ENCODE results near the gene LIMS4. TPM values are rescaled to one million over a fixed set of nuclear protein-coding genes. Genes with fewer than 3 reads are reported as not detected.
"Not testable (repeated sequence)": the region's sequence is repeated elsewhere in the genome, so short reads cannot be mapped to it uniquely, and the experiment has no call there.

Gene LIMS4
- total RNA-seq, result 1 to 10 TPM in 2 of 6 donors, under 1 TPM in 2, not detected in 2; 0.76 to 1.4 (median 0.93) TPM

GRCh38 chr2:110472171-110473058 is at the start of gene LIMS4:
LIMS4 (minus strand) TSS chr2:110472816; CDS start chr2:110472778, 38 bp downstream.
- ATAC-seq (ENCODE audit: low FRiP score in 2 of 2), result peak; percentile 72 to 91
- H3K36me3 ChIP-seq, H3K27ac ChIP-seq, H3K4me1 ChIP-seq, H3K27me3 ChIP-seq, H3K4me3 ChIP-seq, H3K9me3 ChIP-seq, DNase-seq: not testable (repeated sequence)
- WGBS, 2 donors, result no CpG with 5 or more reads among the region's 29 CpGs

DNA sequence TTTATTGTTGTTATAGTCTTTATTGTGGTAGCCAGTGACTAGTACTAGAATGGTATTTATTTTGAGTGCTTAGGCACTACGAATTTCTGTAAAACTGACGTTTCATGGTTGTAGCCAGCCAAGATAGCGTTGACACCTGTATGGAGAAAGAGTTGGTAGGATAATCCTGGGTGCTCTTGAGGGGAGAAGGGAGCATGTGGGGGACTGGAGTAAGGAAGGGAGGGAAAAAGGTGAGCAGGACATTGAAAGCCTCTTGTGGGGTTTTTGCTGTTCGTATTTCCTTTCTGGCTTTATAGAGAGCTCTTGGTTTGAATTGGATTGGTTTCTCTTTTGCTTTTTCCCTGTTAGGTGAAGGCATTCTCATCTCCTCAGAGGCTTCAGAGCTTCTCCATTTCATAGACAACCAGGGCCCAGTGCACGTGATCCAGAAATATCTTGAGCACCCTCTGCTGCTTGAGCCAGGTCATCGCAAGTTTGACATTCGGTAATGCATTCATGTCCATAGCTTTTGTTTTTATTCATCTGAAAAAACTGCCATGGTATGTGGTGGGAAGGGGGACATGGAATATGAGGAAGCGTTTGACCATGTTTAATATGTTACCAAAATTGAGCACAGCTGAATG is 27.2 kb upstream of the LIMS4 start:
- H3K27me3 ChIP-seq, H3K9me3 ChIP-seq, H3K36me3 ChIP-seq, DNase-seq, H3K4me3 ChIP-seq, H3K27ac ChIP-seq, H3K4me1 ChIP-seq: not testable (repeated sequence)
- WGBS, 2 donors, result no CpG with 5 or more reads among the region's 8 CpGs
- ATAC-seq (ENCODE audit: low FRiP score in 2 of 2), result peak; percentile 62 to 83

GRCh38 chr2:110496027-110496426 is 23.4 kb upstream of the LIMS4 start:
- H3K27ac ChIP-seq; DNase-seq; H3K36me3 ChIP-seq; H3K4me1 ChIP-seq; ATAC-seq (ENCODE audit: low FRiP score in 2 of 2); H3K9me3 ChIP-seq; H3K4me3 ChIP-seq; H3K27me3 ChIP-seq: not testable (repeated sequence)
- no CpG with 5 or more reads among the region's 6 CpGs for WGBS, 2 donors

DNA sequence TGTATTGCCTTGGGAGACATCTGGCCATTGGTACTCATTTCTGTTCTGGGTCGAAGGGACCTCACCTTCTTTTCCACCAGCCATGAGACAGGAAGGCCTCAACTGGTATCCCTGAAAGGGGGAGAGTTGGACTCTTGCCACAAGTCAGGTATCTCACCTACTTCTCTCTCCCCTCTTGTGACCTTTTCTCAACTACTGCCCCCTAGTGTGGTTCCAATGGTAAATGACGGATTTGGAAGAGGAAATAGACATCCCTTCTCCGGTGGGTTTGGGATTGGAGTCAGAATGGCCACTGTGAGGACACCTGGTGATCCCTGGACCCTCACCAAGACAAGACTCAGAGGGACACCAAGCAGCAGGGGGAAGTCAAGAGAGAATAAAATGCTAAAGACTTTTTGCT is 21.9 kb upstream of the LIMS4 start:
- not testable (repeated sequence) for ATAC-seq (ENCODE audit: low FRiP score in 2 of 2); DNase-seq; H3K27ac ChIP-seq; H3K36me3 ChIP-seq; H3K4me1 ChIP-seq; H3K4me3 ChIP-seq; H3K27me3 ChIP-seq; H3K9me3 ChIP-seq
- no CpG with 5 or more reads among the region's 3 CpGs for WGBS, 2 donors

GRCh38 chr2:110488991-110489390 is 16.4 kb upstream of the LIMS4 start:
- no CpG with 5 or more reads among the region's 1 CpG for WGBS, 2 donors
- H3K4me3 ChIP-seq; H3K4me1 ChIP-seq; H3K36me3 ChIP-seq; H3K27ac ChIP-seq; DNase-seq; ATAC-seq (ENCODE audit: low FRiP score in 2 of 2); H3K27me3 ChIP-seq; H3K9me3 ChIP-seq: not testable (repeated sequence)

GRCh38 chr2:110482697-110483096 is 10.1 kb upstream of the LIMS4 start:
- not testable (repeated sequence) for ATAC-seq (ENCODE audit: low FRiP score in 2 of 2)

DNA sequence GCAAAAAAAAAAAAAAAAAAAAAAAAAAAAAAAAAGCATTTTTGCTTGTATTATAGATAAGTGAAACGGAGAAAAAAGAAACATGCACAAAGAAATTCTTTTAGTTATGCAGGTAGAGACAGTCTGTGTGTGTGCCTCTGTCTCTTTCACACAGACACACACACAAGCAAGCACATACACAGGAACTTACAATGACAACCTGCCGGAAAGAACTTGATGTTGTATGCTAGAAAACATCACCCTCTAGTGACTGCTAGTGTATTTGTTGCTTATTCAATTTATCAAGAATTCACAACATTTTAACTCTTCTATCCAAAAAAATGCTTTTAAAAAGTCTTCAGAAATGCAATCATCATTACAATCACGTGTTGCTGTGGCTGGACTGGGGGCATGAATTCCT is 8.6 kb upstream of the LIMS4 start:
- H3K36me3 ChIP-seq, H3K9me3 ChIP-seq, H3K4me1 ChIP-seq, H3K4me3 ChIP-seq, DNase-seq, H3K27ac ChIP-seq, H3K27me3 ChIP-seq: not testable (repeated sequence)
- WGBS, 2 donors, result no CpG with 5 or more reads among the region's 3 CpGs
- peak in 1 of 2 donors; percentile 65 for ATAC-seq (ENCODE audit: low FRiP score in 2 of 2)

More at GRCh38 chr2:110482697-110483096, 10.1 kb upstream of the LIMS4 start:
- not testable (repeated sequence) for H3K36me3 ChIP-seq, DNase-seq, H3K27me3 ChIP-seq, H3K9me3 ChIP-seq, H3K4me1 ChIP-seq, H3K27ac ChIP-seq, H3K4me3 ChIP-seq
- no CpG with 5 or more reads among the region's 4 CpGs for WGBS, 2 donors

- no CpG with 5 or more reads among the region's 4 CpGs for WGBS, 2 donors
Measured at GRCh38 chr2:110480084-110480483, 7.5 kb upstream of the LIMS4 start.

GRCh38 chr2:110477370-110477769 is 4.8 kb upstream of the LIMS4 start:
- not testable (repeated sequence) for H3K27ac ChIP-seq; H3K36me3 ChIP-seq; H3K9me3 ChIP-seq; ATAC-seq (ENCODE audit: low FRiP score in 2 of 2); H3K27me3 ChIP-seq; H3K4me3 ChIP-seq; H3K4me1 ChIP-seq; DNase-seq
- no CpG with 5 or more reads among the region's 7 CpGs for WGBS, 2 donors

More at GRCh38 chr2:110480084-110480483, 7.5 kb upstream of the LIMS4 start:
- not testable (repeated sequence) for H3K4me3 ChIP-seq; ATAC-seq (ENCODE audit: low FRiP score in 2 of 2); H3K36me3 ChIP-seq; DNase-seq; H3K4me1 ChIP-seq; H3K27me3 ChIP-seq; H3K27ac ChIP-seq; H3K9me3 ChIP-seq

DNA sequence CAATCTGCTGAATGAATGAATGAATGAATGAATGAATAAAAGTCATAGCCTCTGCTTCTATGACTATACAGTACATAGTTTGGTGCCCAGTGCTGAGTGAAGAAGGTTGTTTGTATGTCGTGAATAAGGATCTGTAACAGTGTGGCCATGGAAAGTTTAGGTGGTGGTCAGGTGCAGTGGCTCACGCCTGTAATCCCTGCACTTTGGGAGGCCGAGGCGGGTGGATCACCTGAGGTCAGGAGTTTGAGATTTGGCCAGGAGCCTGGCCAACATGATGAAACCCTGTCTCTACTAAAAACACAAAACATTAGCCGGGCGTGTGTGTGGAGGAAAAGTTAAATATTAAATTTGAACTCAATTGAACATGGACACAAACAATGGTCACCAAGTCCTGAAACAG is 4.3 kb upstream of the LIMS4 start:
- peak in 1 of 2 donors; percentile 52 for ATAC-seq (ENCODE audit: low FRiP score in 2 of 2)
- H3K27ac ChIP-seq, result not testable (repeated sequence)

GRCh38 chr2:110475627-110476359 is 3.2 kb upstream of the LIMS4 start:
- WGBS, 2 donors, result no CpG with 5 or more reads among the region's 3 CpGs

More for the DNA sequence above, 4.3 kb upstream of the LIMS4 start:
- not testable (repeated sequence) for H3K9me3 ChIP-seq, H3K27me3 ChIP-seq, H3K36me3 ChIP-seq, H3K4me3 ChIP-seq, H3K4me1 ChIP-seq, DNase-seq
- whole genome bisulfite sequencing, 2 donors, result no CpG with 5 or more reads among the region's 6 CpGs

DNA sequence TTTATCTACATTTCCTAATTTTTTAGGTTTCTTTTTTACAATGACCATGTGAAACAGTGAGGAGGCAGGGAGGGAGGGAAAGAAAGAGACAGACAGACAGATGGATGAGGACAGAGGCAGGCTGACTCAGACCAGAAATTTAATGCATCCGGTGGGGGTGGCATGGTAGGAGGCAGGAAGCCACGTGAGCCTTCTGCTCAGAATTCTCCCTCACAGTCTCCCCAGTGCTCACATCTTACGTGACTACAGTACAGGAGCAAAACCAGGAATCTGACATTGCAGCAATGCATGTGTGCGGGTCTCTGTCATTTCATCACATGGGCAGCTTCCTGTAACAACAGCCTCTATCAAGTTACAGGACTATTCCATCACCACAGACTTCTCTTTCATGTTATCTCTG is 2.3 kb upstream of the LIMS4 start:
- not testable (repeated sequence) for H3K27ac ChIP-seq, H3K36me3 ChIP-seq, H3K27me3 ChIP-seq, DNase-seq, H3K9me3 ChIP-seq, H3K4me3 ChIP-seq, H3K4me1 ChIP-seq
- ATAC-seq (ENCODE audit: low FRiP score in 2 of 2), result peak; percentile 56 to 68
- WGBS, 2 donors, result no CpG with 5 or more reads among the region's 4 CpGs

More at GRCh38 chr2:110475627-110476359, 3.2 kb upstream of the LIMS4 start:
- not testable (repeated sequence) for H3K36me3 ChIP-seq; H3K9me3 ChIP-seq; H3K27me3 ChIP-seq; H3K4me3 ChIP-seq; H3K27ac ChIP-seq; DNase-seq; H3K4me1 ChIP-seq; ATAC-seq (ENCODE audit: low FRiP score in 2 of 2)

GRCh38 chr2:110473059-110473358 is 393 bp upstream of the LIMS4 start:
- not testable (repeated sequence) for H3K9me3 ChIP-seq; H3K27me3 ChIP-seq; ATAC-seq (ENCODE audit: low FRiP score in 2 of 2); H3K27ac ChIP-seq; H3K36me3 ChIP-seq; H3K4me1 ChIP-seq; DNase-seq; H3K4me3 ChIP-seq
- no CpG with 5 or more reads among the region's 3 CpGs for WGBS, 2 donors

Data from upper lobe of left lung (tissue), 6 donors.